RPMI8226 (cell line): ENCODE measurements around the gene PALM3.

Experiments used
- DNase-seq: peaks from one replicate; pipeline ENCODE4 v3.0.0-alpha.2; 2015

PALM3 gene, protein sequence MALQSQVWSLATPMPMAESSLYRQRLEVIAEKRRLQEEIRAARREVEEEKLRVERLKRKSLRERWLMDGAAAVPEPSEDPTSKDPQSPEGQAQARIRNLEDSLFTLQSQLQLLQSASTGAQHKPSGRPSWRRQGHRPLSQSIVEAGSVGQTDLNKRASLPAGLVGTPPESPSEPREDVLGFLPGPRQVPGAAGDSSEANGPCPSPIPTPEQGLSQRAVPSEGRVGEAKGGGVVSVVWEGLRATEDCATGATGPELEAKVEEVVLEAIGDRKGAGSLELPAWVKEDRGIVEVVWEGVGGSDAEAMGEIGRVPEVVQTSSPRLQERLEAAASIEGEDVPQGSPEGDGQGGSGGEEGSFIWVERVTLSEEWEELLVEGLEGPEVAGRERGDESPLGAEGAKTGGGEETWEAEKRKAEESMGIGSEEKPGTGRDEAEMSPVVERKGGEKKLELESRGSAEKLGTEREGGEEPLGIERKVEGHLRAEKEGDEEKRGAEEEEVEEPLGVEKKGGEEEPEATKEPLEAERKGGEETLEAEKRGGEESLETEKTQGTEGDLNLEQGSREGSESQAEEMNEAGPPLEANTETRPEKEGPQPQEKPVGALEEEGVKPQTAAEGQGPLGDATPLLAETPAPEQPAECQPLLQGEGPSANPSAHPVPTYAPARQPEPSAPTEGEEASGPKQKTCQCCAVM

GRCh38 chr19:14061751-14062557 is at the start of gene PALM3:
Gene PALM3 (minus strand): TSS chr19:14062076. CDS start chr19:14061980, 96 bp downstream.
- no peak for DNase-seq

GRCh38 chr19:14111486-14111885 is 49.6 kb upstream of the PALM3 start:
- DNase-seq, result no peak

DNA sequence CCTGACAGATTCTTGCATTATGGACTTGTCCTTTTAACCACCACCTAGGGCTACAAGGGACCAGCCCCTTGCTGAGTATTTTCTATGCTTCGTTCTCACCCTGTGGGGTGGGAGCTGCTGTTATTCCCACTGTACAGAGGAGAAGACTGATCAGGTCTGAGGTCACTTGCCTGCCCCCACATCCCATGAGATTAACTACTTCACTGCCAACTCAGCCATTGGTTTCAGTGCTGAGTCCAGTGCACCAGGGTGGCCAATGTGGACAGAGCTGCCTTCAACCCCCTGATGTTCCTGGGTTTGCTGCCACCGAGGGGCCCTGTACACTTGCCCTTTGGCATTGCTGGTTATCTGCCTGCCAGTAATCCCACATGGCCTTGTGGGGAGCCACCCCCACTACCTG is 48.8 kb upstream of the PALM3 start:
- DNase-seq, result no peak

DNA sequence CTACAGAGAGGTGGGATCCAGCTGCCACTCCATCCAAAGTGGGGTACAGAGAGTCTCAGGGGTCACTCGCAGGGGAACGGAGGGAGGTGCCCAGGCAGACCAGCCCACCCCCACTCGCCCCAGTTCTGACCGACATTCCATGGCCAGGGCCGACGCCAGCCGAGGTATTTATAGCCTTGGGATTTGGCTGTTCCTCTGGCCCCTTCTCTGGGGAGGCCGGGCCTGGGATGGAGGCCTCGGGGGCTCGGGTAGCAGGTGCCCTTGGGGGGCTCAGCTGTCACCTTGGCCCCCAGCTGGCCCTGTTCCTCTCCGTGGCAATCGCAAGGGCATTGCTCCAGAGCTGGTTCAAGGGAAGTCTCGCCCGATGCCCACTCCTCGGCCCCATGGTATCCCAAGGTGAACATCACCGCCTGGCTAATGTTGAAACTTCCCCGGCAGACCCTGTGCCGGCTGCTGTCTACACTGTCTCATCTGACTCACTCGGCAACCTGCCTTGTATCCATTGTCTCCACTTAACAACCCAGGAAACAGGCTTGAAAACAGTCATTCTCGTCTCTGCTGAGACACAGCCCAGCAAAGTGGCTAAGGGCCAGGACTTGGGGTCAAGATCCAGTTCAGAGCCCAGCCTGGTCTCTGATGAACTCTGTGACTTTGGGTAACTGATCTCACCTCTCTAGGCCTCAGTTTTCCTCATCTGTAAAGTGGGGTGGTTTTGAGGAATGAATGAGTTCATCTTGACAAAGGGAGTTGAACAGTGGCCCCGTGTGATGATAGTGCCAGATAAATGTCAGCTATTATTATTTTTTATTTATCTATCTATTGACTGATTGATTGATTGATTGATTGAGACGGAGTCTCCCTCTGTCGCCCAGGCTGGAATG is 45.9 kb upstream of the PALM3 start:
- DNase-seq, result no peak

- no peak for DNase-seq
These were observed 45.0 kb upstream of the PALM3 start for GRCh38 chr19:14106840-14107239.

- DNase-seq, result no peak
These were observed 43.8 kb upstream of the PALM3 start for GRCh38 chr19:14105680-14106079.

DNA sequence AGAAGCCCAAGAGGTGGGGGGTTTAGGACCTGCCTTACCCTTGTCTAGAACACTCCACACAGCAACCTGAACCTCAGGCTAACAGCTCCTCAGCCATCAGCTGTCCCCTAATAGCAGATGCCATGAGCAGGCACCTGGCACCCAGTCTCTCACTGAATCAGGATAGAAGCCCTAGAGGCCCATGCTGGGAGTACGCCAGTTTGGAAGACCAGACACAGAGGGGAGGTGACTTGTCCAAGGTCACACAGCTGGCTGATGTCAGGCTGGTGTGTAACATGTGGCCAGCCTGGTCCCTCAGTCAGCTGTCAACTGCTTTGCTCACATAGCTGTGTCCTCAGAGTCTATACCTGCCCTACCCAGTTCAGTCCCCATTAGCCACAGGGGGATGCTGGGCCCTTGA is 41.4 kb upstream of the PALM3 start:
- peak; percentile 89 for DNase-seq

GRCh38 chr19:14102756-14103155 is 40.9 kb upstream of the PALM3 start:
- peak; percentile 78 for DNase-seq

GRCh38 chr19:14102102-14102696 is 40.3 kb upstream of the PALM3 start:
- peak; percentile 72 for DNase-seq

DNA sequence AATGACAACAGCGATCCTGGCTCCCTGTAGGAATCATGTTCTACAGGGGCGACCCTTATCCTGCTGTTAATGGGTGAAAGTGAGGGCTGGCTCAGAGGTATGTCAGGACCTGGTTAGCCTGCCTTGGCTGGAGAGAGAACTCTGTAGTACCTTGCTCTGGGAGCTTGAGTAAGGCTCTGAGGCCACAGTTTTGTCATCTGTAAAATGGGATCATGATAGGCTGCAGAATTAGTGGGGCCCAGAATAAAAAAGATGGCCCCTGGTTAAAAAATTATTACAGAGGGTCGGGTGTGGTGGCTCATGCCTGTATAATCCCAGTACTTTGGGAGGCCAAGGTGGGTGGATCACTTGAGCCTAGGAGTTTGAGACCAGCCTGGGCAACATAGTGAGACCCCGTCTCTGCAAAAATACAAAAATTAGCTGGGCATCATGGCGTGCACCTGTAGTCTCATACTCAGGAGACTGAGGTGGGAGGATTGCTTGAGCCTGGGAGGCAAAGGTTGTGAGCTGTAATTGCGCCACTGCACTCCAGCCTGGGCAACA is 39.2 kb upstream of the PALM3 start:
- no peak for DNase-seq

GRCh38 chr19:14097532-14098151 is 35.8 kb upstream of the PALM3 start:
- no peak for DNase-seq

DNA sequence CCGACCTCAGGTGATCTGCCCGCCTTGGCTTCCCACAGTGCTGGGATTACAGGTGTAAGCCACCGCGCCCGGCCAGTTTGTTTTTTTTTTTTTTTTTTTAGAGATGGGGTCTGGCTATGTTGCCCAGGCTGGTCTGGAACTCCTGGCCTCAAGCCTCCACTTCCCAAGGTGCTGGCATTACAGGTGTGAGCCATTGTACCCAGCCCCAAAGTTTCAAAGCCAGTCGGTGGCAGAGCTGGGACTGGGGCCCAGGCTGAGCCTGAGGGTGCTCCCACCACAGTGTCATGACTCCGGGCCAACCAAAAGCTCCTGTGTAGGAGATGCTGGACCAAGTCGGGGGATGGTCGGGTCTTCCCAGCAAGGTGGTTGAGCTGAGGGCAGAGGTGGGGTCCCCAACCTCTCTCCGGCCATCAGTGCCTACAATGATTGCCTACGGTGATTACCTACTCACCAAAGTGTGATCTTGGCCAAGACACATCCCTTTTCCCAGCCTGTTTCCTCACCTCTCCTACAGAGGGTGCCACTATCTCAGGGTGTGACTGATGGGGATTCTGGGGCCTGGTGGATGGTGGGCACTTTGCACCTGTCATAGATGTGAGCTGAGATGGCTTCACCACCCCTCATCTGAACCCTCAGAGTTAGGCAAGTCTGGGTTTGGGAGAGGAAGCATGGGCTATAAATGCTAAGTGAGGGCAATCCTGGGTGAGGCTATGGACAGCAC is 34.6 kb upstream of the PALM3 start:
- DNase-seq, result no peak

- DNase-seq, result no peak
These were observed 33.0 kb upstream of the PALM3 start for GRCh38 chr19:14094854-14095253.

DNA sequence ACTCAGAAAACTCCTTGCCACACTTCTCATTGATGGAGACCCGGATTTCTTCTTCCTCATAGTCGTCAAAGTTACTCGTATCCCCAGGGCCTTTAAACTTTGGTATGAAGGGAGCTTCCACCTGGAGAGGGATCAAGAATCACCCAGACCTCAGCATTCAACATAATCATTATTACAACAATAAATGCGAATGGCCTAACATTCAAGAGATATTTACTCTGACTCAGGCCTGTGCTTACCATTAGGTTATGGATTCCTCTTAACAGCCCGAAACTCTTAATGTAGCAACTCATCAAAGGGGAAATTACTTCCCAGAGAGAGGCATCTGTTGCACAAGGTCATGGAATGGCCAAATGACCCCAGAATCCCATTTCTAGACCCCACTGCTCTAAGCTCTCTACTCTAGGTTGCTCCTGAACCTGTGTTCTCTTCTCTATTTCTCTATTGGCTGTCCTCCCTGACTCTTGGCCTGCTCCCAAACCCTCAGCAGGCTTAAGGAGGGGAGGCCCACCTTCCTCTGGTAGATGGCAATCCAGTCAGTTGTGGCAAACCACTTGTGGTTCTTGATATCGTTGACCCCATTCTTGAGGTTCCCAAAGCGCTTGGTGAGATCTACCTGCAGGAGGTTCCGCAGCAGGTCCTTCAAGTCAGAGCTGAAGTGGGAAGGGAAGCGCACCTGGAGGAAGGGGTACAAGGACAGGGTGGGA is 31.4 kb upstream of the PALM3 start:
- DNase-seq, result no peak

GRCh38 chr19:14091813-14092462 is 30.1 kb upstream of the PALM3 start:
- DNase-seq, result no peak

GRCh38 chr19:14091081-14091812 is 29.4 kb upstream of the PALM3 start:
- peak; percentile 64 for DNase-seq

DNA sequence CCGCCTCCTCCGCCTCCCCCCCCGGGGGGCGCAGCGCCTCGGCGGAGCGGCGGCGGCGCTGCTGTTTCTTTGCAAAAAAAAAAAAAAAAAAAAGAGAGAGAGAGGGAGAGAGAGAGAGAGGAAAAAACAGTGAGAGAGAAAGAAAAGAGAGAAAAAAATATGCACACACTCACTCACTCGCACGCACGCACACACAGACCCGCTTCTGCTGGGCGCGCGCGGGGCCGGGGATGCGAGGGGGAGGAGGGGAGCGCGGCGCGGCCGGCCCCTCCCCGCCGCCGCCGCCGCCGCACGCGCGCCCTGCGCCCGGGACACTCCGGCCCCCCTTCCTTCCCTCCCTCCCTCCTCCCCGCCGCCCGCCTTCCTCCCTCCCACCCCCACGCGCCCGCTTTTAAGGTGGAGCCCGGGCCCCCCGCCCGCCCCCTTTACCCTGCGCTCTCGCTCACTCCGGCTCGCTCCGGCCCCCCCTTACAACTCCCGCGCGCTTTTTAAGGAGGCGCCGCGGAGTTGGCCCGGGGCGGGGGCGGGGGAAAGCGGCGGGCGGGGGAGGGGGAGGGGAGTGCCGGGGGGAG is 28.7 kb upstream of the PALM3 start, which contains the start of gene SAMD1:
TSS of gene SAMD1 (minus strand) at position 243 of the 572 bp plus-strand sequence.
- peak; percentile 92 for DNase-seq
